ENCODE data around the gene KLHL26. TPM values are rescaled to one million over a fixed set of nuclear protein-coding genes. Genes with fewer than 3 reads are reported as not detected.

Gene KLHL26
- total RNA-seq, 4 donors from 2014 or later: 1.6 to 6.6 (median 3.4) TPM

DNA sequence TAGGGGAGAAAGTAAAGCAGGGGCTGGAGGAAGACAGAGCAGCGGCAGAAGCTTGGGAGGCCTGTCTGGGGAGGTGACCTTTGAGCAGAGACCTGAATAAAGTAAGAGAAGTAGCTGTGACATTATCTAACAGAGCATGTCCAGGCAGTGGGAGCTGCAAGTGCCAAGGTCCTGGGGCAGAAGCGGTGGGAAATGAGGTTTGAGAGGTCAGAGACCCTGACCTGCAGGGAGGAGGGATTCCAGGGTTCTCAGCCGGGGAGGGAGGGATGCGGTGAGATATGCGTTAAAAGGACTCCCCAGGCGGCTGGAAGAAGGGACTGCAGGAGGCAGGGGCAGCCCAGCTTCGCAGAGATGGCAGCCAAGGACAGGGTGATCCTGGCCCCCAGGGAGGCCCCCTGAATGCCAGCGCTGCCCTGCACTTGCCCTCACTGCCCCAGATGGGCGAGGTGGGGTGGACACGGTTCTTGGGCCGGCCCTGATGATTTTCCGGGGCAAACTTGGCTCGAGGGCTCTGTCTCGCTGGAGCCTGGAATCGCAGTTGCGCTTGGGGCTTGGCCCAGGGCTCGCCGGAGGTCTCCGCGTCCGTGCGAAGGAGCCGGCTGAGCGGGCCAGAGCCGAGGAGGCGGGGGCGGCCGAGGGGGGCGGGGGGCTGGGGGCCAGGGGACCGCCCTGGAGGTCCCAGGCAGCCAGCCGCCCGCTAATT is 33.4 kb upstream of the KLHL26 start:
- Histone ChIP-seq H3K27ac (peak overlapping the region in 2 of 4 donors; percentile 60 to 65), H3K4me1 (peaks cover 16 to 48% (median 21%) of the 10 kb centered on the region in 3 donors), H3K4me3 (peak overlapping the region in 2 of 4 donors; percentile 49 to 63), H3K9me3 (no peaks in the 10 kb centered on the region), H3K36me3 (no peaks in the 10 kb centered on the region), H3K27me3 (peaks cover 4 to 96% (median 9%) of the 10 kb centered on the region in 4 donors)
- no peak for DNase-seq
- WGBS, 2 donors: 51 to 62% methylated on average over 7 of the region's 32 CpGs
- intact Hi-C loops (cut with DNase I): no loop called here
- TF ChIP-seq, protein P1, sequence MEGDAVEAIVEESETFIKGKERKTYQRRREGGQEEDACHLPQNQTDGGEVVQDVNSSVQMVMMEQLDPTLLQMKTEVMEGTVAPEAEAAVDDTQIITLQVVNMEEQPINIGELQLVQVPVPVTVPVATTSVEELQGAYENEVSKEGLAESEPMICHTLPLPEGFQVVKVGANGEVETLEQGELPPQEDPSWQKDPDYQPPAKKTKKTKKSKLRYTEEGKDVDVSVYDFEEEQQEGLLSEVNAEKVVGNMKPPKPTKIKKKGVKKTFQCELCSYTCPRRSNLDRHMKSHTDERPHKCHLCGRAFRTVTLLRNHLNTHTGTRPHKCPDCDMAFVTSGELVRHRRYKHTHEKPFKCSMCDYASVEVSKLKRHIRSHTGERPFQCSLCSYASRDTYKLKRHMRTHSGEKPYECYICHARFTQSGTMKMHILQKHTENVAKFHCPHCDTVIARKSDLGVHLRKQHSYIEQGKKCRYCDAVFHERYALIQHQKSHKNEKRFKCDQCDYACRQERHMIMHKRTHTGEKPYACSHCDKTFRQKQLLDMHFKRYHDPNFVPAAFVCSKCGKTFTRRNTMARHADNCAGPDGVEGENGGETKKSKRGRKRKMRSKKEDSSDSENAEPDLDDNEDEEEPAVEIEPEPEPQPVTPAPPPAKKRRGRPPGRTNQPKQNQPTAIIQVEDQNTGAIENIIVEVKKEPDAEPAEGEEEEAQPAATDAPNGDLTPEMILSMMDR (IDR thresholded peaks at IDR 0.05): peak in 1 of 6 experiments; percentile 21
- TF ChIP-seq POLR2A (IDR thresholded peaks at IDR 0.05): no peak

DNA sequence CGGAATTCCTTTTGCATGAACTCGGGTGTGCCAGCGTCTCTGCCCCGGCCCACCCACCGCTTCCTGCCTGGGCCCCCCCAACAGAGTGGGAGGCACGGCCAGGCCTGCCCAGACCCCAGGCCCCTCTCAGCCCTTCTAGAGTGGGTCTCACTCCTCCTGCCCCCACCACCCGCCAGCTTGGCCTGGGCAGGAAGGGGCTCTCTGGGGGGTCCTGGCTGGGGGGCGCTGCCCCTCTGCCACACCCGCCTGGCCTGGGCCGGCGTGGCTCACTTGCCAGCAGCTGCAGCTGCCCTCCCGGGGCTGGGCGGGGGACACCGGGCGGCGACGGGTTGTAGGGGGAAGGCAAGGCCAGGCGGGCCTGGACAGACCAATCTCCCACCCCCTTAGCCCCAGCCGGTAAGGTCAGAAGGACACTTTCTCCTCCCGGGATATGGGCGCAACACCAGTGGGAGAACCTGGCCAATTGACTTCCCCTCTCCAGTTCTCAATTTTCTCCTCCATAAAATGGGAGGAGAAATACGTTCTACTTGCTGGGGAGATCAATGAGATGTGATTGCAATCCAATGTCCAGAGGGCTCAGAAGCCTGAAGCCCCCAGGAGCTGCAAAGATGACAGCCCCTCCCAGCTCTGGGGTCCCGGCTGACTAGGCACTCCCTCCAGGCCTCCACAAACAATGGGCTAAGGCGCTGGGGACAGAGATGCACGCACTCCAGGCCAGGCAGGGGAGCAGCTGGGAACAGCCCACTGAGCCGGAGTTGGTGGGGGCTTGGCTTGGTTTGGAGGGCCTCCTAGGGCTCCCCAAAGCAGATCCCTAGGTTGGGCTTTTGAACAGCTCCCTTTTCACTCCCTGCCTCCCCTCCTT is 32.6 kb upstream of the KLHL26 start:
- WGBS, 2 donors: 39 to 60% methylated on average over 4 to 8 of the region's 26 CpGs
- intact Hi-C loops (cut with DNase I): no loop called here
- H3K27ac ChIP-seq: peak overlapping the region in 2 of 4 donors; percentile 60 to 65
- H3K4me1 ChIP-seq: peaks cover 16 to 48% (median 21%) of the 10 kb centered on the region in 3 donors
- peaks cover 4 to 96% (median 9%) of the 10 kb centered on the region in 4 donors for H3K27me3 ChIP-seq
- peak overlapping the region in 2 of 4 donors; percentile 49 to 63 for H3K4me3 ChIP-seq
- TF ChIP-seq, protein P1 (IDR thresholded peaks at IDR 0.05): no peak
- TF ChIP-seq POLR2A (IDR thresholded peaks at IDR 0.05): no peak
- no peak for DNase-seq
- H3K36me3 ChIP-seq: no peaks in the 10 kb centered on the region
- no peaks in the 10 kb centered on the region for H3K9me3 ChIP-seq

DNA sequence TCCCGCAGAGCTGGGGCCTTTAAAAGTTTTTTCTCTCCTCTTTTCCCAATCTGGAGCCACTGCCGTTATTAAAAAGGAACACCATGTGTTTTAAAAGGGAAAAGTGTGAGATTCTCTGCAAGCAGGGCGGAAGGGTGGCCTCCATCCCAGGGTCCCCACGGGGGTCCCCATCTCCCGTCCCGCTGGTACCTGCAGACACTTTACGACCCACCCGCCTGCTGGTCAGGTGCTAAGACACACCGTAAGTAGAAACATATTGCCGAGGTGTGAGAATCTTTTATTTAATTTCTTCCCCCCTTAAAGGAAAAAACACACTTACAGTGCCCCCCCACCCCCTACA is 32.0 kb upstream of the KLHL26 start:
- Histone ChIP-seq H3K4me3 (peak overlapping the region in 2 of 4 donors; percentile 49 to 63), H3K4me1 (peaks cover 16 to 48% (median 21%) of the 10 kb centered on the region in 3 donors), H3K27ac (no peak overlapping the region), H3K27me3 (peaks cover 7 to 96% (median 13%) of the 10 kb centered on the region in 4 donors), H3K36me3 (no peaks in the 10 kb centered on the region), H3K9me3 (no peaks in the 10 kb centered on the region)
- DNase-seq: no peak
- WGBS, 2 donors: 46 to 58% methylated on average over 8 to 9 of the region's 10 CpGs
- TF ChIP-seq, protein P1 (IDR thresholded peaks at IDR 0.05): no peak
- TF ChIP-seq POLR2A (IDR thresholded peaks at IDR 0.05): no peak
- intact Hi-C loops (cut with DNase I): no loop called here

DNA sequence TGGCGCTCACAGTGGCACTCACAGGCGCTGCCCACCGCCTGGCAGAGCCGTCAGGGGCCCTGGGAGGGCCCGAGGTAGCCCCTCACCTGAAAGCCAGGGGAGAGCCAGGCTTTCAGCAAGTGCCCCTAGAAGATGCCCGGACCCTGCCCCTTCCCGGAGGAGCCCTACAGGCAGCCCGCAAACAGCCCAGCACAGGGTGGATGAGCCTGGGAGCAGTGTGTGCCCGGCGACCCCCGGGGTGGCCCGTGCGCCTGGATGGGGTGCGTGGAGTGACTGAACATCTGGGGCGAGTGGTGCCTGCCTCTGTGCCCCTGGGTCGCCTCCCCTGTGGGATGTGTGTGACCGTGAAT is 31.7 kb upstream of the KLHL26 start:
- intact Hi-C loops (cut with DNase I): no loop called here
- H3K4me3 ChIP-seq: peak overlapping the region; percentile 28 to 63 (median 41)
- no peaks in the 10 kb centered on the region for H3K36me3 ChIP-seq
- H3K4me1 ChIP-seq: peaks cover 16 to 48% (median 21%) of the 10 kb centered on the region in 3 donors
- H3K27me3 ChIP-seq: peaks cover 11 to 96% (median 17%) of the 10 kb centered on the region in 4 donors
- H3K27ac ChIP-seq: peak overlapping the region in 1 of 4 donors; percentile 52
- 30% methylated on average over 2 of the region's 17 CpGs; no CpG with 5 or more reads in 1 of the 2 donors for WGBS, 2 donors
- H3K9me3 ChIP-seq: no peaks in the 10 kb centered on the region
- no peak for DNase-seq
- TF ChIP-seq POLR2A (IDR thresholded peaks at IDR 0.05): no peak
- TF ChIP-seq, protein P1 (IDR thresholded peaks at IDR 0.05): no peak
